HG02763 (cell line): ENCODE measurements around the gene AMPD1.

Experiments
- ATAC-seq: cut with Tn5 transposase; IDR thresholded peaks from one replicate; pipeline ENCODE4 v1.9.1; 2021; ENCODE audit warnings: mild to moderate bottlenecking, moderate library complexity; ENCODE audit not compliant: unreplicated experiment

The AMPD1 gene

GRCh38 chr1:114648503-114648902, 46.8 kb downstream of the AMPD1 start:
- no peak for ATAC-seq

- no peak for ATAC-seq
These were observed 54.0 kb downstream of the AMPD1 start for GRCh38 chr1:114641377-114641776.

- no peak for ATAC-seq
These were observed 56.4 kb downstream of the AMPD1 start for GRCh38 chr1:114638910-114639309.

GRCh38 chr1:114632427-114632826, 62.9 kb downstream of the AMPD1 start:
- no peak for ATAC-seq

- ATAC-seq, result no peak
These were observed 68.2 kb downstream of the AMPD1 start for GRCh38 chr1:114627107-114627506.

- no peak for ATAC-seq
These were observed 72.0 kb downstream of the AMPD1 start for GRCh38 chr1:114623364-114623763.
